Measurements from ENCODE around the gene AURKB. TPM values are rescaled to one million over a fixed set of nuclear protein-coding genes. Genes with fewer than 3 reads are reported as not detected.

The AURKB gene
- total and polyA plus RNA-seq, 2 of the 4 experiments (the other 2 are of a cell fraction): 45.9 to 62.0 TPM

- Histone ChIP-seq H2BK5ac (ENCODE audit: low read depth, low read length, poor library complexity, severe bottlenecking) (no peak overlapping the region), H4K91ac (ENCODE audit: insufficient read depth, low read depth, low read length) (no peak overlapping the region), H2AFZ (replicated peaks; ENCODE audit: low read length, poor library complexity) (no peak overlapping the region), H3K23ac (ENCODE audit: low read depth, low read length) (no peak overlapping the region), H4K20me1 (ENCODE audit: insufficient read depth, low read length) (peaks cover 14% of the 10 kb centered on the region), H3K36me3 (ENCODE audit: control insufficient read depth, insufficient read depth, low read length) (peaks cover 15% of the 10 kb centered on the region), H2AK9ac (replicated peaks; ENCODE audit: low read depth, low read length, poor library complexity) (no peak overlapping the region), H4K8ac (ENCODE audit: low read depth in 2 of 2, low read length in 2 of 2) (no peak overlapping the region), H4K5ac (ENCODE audit: low read depth, low read length) (no peak overlapping the region), H3K9ac (ENCODE audit: low read depth, low read length) (no peak overlapping the region), H3K27me3 (ENCODE audit: control insufficient read depth, insufficient read depth, low read length) (no peaks in the 10 kb centered on the region), H3K4me1 (ENCODE audit: control insufficient read depth, insufficient read depth, low read length) (peaks cover 26% of the 10 kb centered on the region), H3K4me2 (ENCODE audit: low read depth, low read length) (no peak overlapping the region), H2BK15ac (ENCODE audit: low read depth, low read length) (no peak overlapping the region), H3K56ac (ENCODE audit: extremely low read depth, insufficient read depth, low read length) (no peak overlapping the region), H3K27ac (ENCODE audit: insufficient read depth, low read length) (no peak overlapping the region), H2BK20ac (ENCODE audit: low read depth, low read length) (no peak overlapping the region), H2AK5ac (ENCODE audit: low read depth, low read length) (no peak overlapping the region), H3K4me3 (ENCODE audit: insufficient read depth, low read depth, low read length) (no peak overlapping the region), H3K79me1 (ENCODE audit: low read depth in 1 of 2, low read length in 2 of 2) (peaks cover 21 to 53% of the 10 kb centered on the region in 2 experiments), H2BK120ac (ENCODE audit: low read depth, low read length) (no peak overlapping the region), H3K9me3 (ENCODE audit: control insufficient read depth, insufficient read depth, low read length) (no peaks in the 10 kb centered on the region), H3K18ac (ENCODE audit: low read depth, low read length) (no peak overlapping the region), H3K9me1 (ENCODE audit: insufficient read depth, low read length) (peaks cover 14% of the 10 kb centered on the region), H3K14ac (replicated peaks; ENCODE audit: low read depth, low read length) (no peak overlapping the region), H3K4ac (ENCODE audit: low read depth, low read length) (no peak overlapping the region)
- dilution Hi-C loops (cut with HindIII; ENCODE audit: low sequenced_read_pairs, unreplicated experiment): no loop called here
- TF ChIP-seq MXI1 (IDR thresholded peaks at IDR 0.05; ENCODE audit: borderline replicate concordance, low read depth, low read length): no peak
- no peak for TF ChIP-seq FOS (IDR thresholded peaks at IDR 0.05; ENCODE audit: low read depth, low read length)
- TF ChIP-seq NFE2L2 (IDR thresholded peaks at IDR 0.05; ENCODE audit: low read depth, low read length): no peak
- TF ChIP-seq SMC3 (IDR thresholded peaks at IDR 0.05; ENCODE audit: low read depth, low read length): no peak
- TF ChIP-seq RCOR1 (IDR thresholded peaks at IDR 0.05; ENCODE audit: insufficient replicate concordance, low read length): no peak
- no peak for TF ChIP-seq CTCF (conservative IDR thresholded peaks at IDR 0.05; ENCODE audit: low read depth, low read length)
- TF ChIP-seq BHLHE40 (IDR thresholded peaks at IDR 0.05; ENCODE audit: low read depth, low read length): no peak
- no peak for TF ChIP-seq CEBPB (IDR thresholded peaks at IDR 0.05; ENCODE audit: low read depth, low read length)
- no peak for TF ChIP-seq POLR2A (IDR thresholded peaks at IDR 0.05; ENCODE audit: low read depth, low read length)
- no peak for TF ChIP-seq MAFK (IDR thresholded peaks at IDR 0.05; ENCODE audit: low read depth, low read length)
- TF ChIP-seq ELK1 (IDR thresholded peaks at IDR 0.05; ENCODE audit: borderline replicate concordance, low read depth, low read length): no peak
- no peak for TF ChIP-seq CHD1 (IDR thresholded peaks at IDR 0.05; ENCODE audit: low read depth, low read length)
- ATAC-seq (ENCODE audit: low read depth) (no peak), DNase-seq (no peak)
- ChIA-PET POLR2A (ENCODE audit: unreplicated experiment) (interaction anchor here (1.1 kb wide), 1 partner anchor 14 kb away, joined by 4 read pairs; no protein-coding TSS in a partner anchor), CTCF (interaction anchor here (1.1 kb wide), 1 partner anchor 21 kb away, joined by 3 read pairs; no protein-coding TSS in a partner anchor)
- in situ Hi-C loops (cut with MboI; ENCODE audit: low sequenced_read_pairs): loop anchor here (25.0 kb wide), 1 partner anchor 922 kb away; the partner anchor contains the start of genes DVL2, GABARAP and PHF23
- no CpG with 5 or more reads among the region's 3 CpGs for whole genome bisulfite sequencing, 2 experiments (ENCODE audit: extremely low coverage in 2 of 2, insufficient read length in 1 of 2)
- intact Hi-C loops (cut with micrococcal nuclease): loop anchor here (5.0 kb wide), 1 partner anchor 77 kb away; no protein-coding TSS in a partner anchor
- no TSS peak for BruUV-seq (replicated peaks)
Measured at GRCh38 chr17:8159032-8159400, 51.4 kb downstream of the AURKB start.
